Neural crest cell (in vitro differentiated cells): ENCODE data around the gene TNS3. TPM values are rescaled to one million over a fixed set of nuclear protein-coding genes. Genes with fewer than 3 reads are reported as not detected.

Source experiments
- DNase-seq: peaks from one replicate; pipeline ENCODE4 v3.0.0; 2021; ENCODE audit warnings: low read depth, mixed read lengths, low spot score
- H3K27ac Mint-ChIP-seq: one replicate; pipeline ENCODE4 v1.8.0; 2021; ENCODE audit warnings: mild to moderate bottlenecking, mixed read lengths; ENCODE audit not compliant: unreplicated experiment
- H3K27me3 Mint-ChIP-seq: 2 replicates; pipeline ENCODE4 v1.8.0; 2021; ENCODE audit warnings: low read depth, mild to moderate bottlenecking, mixed read lengths
- H3K36me3 Mint-ChIP-seq: 2 replicates; pipeline ENCODE4 v1.8.0; 2021; ENCODE audit warnings: low read depth, mild to moderate bottlenecking, mixed read lengths
- H3K4me1 Mint-ChIP-seq: 2 replicates; pipeline ENCODE4 v1.8.0; 2021; ENCODE audit warnings: mixed read lengths
- H3K4me3 Mint-ChIP-seq: one replicate; pipeline ENCODE4 v1.8.0; 2021; ENCODE audit warnings: mild to moderate bottlenecking, mixed read lengths
- H3K9me3 Mint-ChIP-seq: 2 replicates; pipeline ENCODE4 v1.8.0; 2021; ENCODE audit warnings: mixed read lengths
- CTCF ChIP-seq: fragments of 200-600 bp; sonication (generic); conservative IDR thresholded peaks from 2 replicates; pipeline ENCODE4 v1.5.0; 2021; ENCODE audit warnings: antibody characterized with exemption, mild to moderate bottlenecking
- total RNA-seq: library from RNA; stranded (reverse); gene quantifications from 2 replicates; pipeline ENCODE4 v1.2.1, GENCODE V29; 2021

The TNS3 gene
- total RNA-seq, 1 donor from 2014 or later: 26.4 TPM

- no peaks in the 10 kb centered on the region for H3K9me3 Mint-ChIP-seq
- no peaks in the 10 kb centered on the region for H3K27me3 Mint-ChIP-seq
- no peak for TF ChIP-seq CTCF
- peaks cover 33% of the 10 kb centered on the region for H3K4me1 Mint-ChIP-seq
- H3K4me3 Mint-ChIP-seq: peak overlapping the region; percentile 32
- DNase-seq: peak; percentile 25
- H3K36me3 Mint-ChIP-seq: peaks cover 2% of the 10 kb centered on the region
- peak overlapping the region; percentile 95 for H3K27ac Mint-ChIP-seq
Measured at GRCh38 chr7:47301105-47301477, 280.8 kb downstream of the TNS3 start.

DNA sequence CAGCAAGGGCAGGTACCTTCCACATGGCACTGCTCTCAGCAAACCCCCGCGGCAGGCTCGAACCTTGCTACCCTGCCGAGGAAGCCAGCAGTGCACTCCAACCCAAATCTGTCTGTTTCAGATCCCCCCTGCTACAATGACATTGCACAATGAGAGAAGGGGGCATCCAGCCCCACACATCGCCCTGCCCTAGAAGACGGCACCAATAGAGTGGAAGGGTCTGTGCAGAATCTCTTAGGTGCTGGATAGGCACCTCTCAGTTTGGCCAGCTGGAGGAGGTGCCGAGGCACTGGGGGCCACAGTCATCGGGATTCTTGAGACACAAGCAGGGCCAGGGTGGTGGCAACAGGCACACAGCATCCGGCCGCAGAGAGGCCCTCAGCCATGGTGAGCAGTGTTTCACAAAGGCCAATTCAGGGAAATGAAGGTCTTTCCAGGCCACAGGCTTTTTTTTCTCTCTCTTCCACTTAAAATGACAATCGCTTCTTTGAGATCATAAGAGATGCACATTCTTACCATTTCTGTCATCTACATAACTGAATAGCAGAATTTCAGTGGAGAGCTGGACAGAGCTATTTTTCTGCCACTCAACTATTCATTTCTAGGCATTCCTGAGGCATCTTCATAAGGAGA, 281.3 kb downstream of the TNS3 start:
- Mint-ChIP-seq H3K4me1 (peaks cover 33% of the 10 kb centered on the region), H3K27ac (peak overlapping the region; percentile 61), H3K9me3 (no peaks in the 10 kb centered on the region), H3K36me3 (peaks cover 2% of the 10 kb centered on the region), H3K4me3 (peak overlapping the region; percentile 32), H3K27me3 (no peaks in the 10 kb centered on the region)
- no peak for DNase-seq
- TF ChIP-seq CTCF: no peak

- H3K36me3 Mint-ChIP-seq: peaks cover 8% of the 10 kb centered on the region
Measured at GRCh38 chr7:47299496-47299895, 282.4 kb downstream of the TNS3 start.

GRCh38 chr7:47298636-47299035, 283.3 kb downstream of the TNS3 start:
- no peak for TF ChIP-seq CTCF
- DNase-seq: no peak
- peaks cover 33% of the 10 kb centered on the region for H3K4me1 Mint-ChIP-seq
- peak overlapping the region; percentile 75 for H3K27ac Mint-ChIP-seq
- no peaks in the 10 kb centered on the region for H3K27me3 Mint-ChIP-seq
- peaks cover 9% of the 10 kb centered on the region for H3K36me3 Mint-ChIP-seq
- H3K4me3 Mint-ChIP-seq: no peak overlapping the region
- no peaks in the 10 kb centered on the region for H3K9me3 Mint-ChIP-seq

More at GRCh38 chr7:47299496-47299895, 282.4 kb downstream of the TNS3 start:
- peak overlapping the region; percentile 62 for H3K27ac Mint-ChIP-seq
- no peaks in the 10 kb centered on the region for H3K27me3 Mint-ChIP-seq
- peaks cover 33% of the 10 kb centered on the region for H3K4me1 Mint-ChIP-seq
- H3K4me3 Mint-ChIP-seq: no peak overlapping the region
- no peak for TF ChIP-seq CTCF
- no peaks in the 10 kb centered on the region for H3K9me3 Mint-ChIP-seq
- no peak for DNase-seq

- Mint-ChIP-seq H3K9me3 (no peaks in the 10 kb centered on the region), H3K36me3 (peaks cover 21% of the 10 kb centered on the region), H3K27ac (no peak overlapping the region), H3K27me3 (no peaks in the 10 kb centered on the region), H3K4me3 (no peak overlapping the region), H3K4me1 (peaks cover 29% of the 10 kb centered on the region)
- no peak for TF ChIP-seq CTCF
- DNase-seq: no peak
Measured at GRCh38 chr7:47297120-47297519, 284.8 kb downstream of the TNS3 start.
